Caco-2 (cell line): ENCODE results near the gene NCF2. TPM values are rescaled to one million over a fixed set of nuclear protein-coding genes. Genes with fewer than 3 reads are reported as not detected.

Source experiments
- BruUV-seq: library from RNA; stranded (reverse); fragments of 400-500 nt; replicated peaks from 2 replicates; lab custom pipeline; 2021; lab: Mats Ljungman, UMichigan
- CTCF ChIA-PET: fragments of 300-600 bp; sonication (Branson Sonifier 250); formaldehyde crosslinking; loops from one replicate; lab custom pipeline; 2022; ENCODE audit warnings: antibody characterized with exemption; lab: Charles Lee
- POLR2A ChIA-PET: fragments of 300-600 bp; sonication (Branson Sonifier 250); formaldehyde crosslinking; loops from one replicate; lab custom pipeline; 2022; ENCODE audit warnings: antibody characterized with exemption; lab: Charles Lee
- DNase-seq, 2 experiments: peaks; one replicate each; pipeline versions ENCODE4 v3.0.0 to v3.0.0-alpha.2; 2020 to 2022
- H3K27me3 ChIP-seq: replicated peaks from 2 replicates; pipeline ENCODE4 v1.6.0; 2011; ENCODE audit warnings: low read length; ENCODE audit not compliant: control insufficient read depth, insufficient read depth
- H3K36me3 ChIP-seq: 2 replicates; pipeline ENCODE4 v1.5.1; 2011; ENCODE audit warnings: low read length; ENCODE audit not compliant: control insufficient read depth, insufficient read depth
- H3K4me1 ChIP-seq: fragments of 250-450 bp; sonication (Bioruptor Pico); 2 replicates; pipeline ENCODE4 v1.5.1; 2020; ENCODE audit warnings: mild to moderate bottlenecking
- H3K4me3 ChIP-seq: 2 replicates; pipeline ENCODE4 v1.5.1; 2011; ENCODE audit warnings: low read depth, mild to moderate bottlenecking, control low read depth, low read length
- H3K9me3 ChIP-seq: fragments of 250-450 bp; sonication (Bioruptor Pico); 2 replicates; pipeline ENCODE4 v1.5.1; 2020; ENCODE audit warnings: mild to moderate bottlenecking, moderate library complexity
- H3K27ac Mint-ChIP-seq: one replicate; pipeline ENCODE4 v1.8.0; 2022; ENCODE audit warnings: mixed read lengths; ENCODE audit not compliant: unreplicated experiment
- H3K27me3 Mint-ChIP-seq: one replicate; pipeline ENCODE4 v1.8.0; 2022; ENCODE audit warnings: mixed read lengths; ENCODE audit not compliant: insufficient read depth, unreplicated experiment
- H3K36me3 Mint-ChIP-seq: one replicate; pipeline ENCODE4 v1.8.0; 2022; ENCODE audit warnings: mild to moderate bottlenecking, mixed read lengths; ENCODE audit not compliant: insufficient read depth, unreplicated experiment
- H3K4me1 Mint-ChIP-seq: one replicate; pipeline ENCODE4 v1.8.0; 2022; ENCODE audit warnings: low read depth, mixed read lengths; ENCODE audit not compliant: unreplicated experiment
- H3K4me3 Mint-ChIP-seq: one replicate; pipeline ENCODE4 v1.8.0; 2022; ENCODE audit warnings: mild to moderate bottlenecking, moderate library complexity, mixed read lengths; ENCODE audit not compliant: unreplicated experiment
- H3K9me3 Mint-ChIP-seq: one replicate; pipeline ENCODE4 v1.8.0; 2022; ENCODE audit warnings: mixed read lengths; ENCODE audit not compliant: unreplicated experiment
- intact Hi-C: fragments of 100-400 bp; cut with micrococcal nuclease; formaldehyde crosslinking; loops from one replicate; pipeline ENCODE4 v1.10.0; 2022; ENCODE audit not compliant: unreplicated experiment
- total RNA-seq: library from RNA; stranded (reverse); gene quantifications from 2 replicates; pipeline ENCODE4 v1.2.3, GENCODE V29; 2022
- TF ChIP-seq, protein P1 (sequence below), 2 experiments: fragments of 200-600 bp in 1 of 2; IDR thresholded peaks; 1 replicate in 1 of 2; 2 replicates in 1 of 2; pipeline versions ENCODE4 v1.5.1 to v1.8.0; 2011 to 2022; ENCODE audit warnings: antibody characterized with exemption in 1 of 2, control low read depth in 1 of 2, inconsistent platforms in 1 of 2, low read depth in 1 of 2, low read length in 1 of 2, mild to moderate bottlenecking in 1 of 2, moderate library complexity in 1 of 2; ENCODE audit not compliant: insufficient read depth in 1 of 2, severe bottlenecking in 1 of 2, unreplicated experiment in 1 of 2

NCF2 gene
- total RNA-seq, 1 experiment from 2014 or later, result not detected

DNA sequence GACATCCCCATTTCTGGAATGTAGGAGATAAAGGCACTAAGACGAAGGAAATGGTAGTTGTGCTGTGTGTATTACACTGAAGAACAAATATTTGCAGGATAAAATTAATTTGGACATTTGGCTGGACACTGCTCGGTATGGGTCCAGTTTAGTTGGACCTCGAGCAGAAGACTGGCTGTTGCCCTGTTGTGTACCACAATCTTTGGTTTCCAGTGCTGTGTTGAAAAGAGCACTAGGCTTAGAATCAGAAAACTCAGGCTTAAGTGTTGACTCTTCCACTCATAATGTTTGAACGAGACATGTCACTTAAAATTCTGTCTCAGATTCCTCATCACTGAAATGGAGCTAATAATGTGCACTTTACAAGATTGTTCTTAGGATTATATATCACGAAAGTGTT is 46.5 kb upstream of the NCF2 start:
- Mint-ChIP-seq H3K36me3 (peaks cover 17% of the 10 kb centered on the region), H3K4me1 (peaks cover 21% of the 10 kb centered on the region), H3K4me3 (peak overlapping the region; percentile 91), H3K9me3 (no peaks in the 10 kb centered on the region), H3K27ac (peak overlapping the region; percentile 90), H3K27me3 (no peaks in the 10 kb centered on the region)
- intact Hi-C loops, result loop anchor here (2.0 to 10.0 kb wide), 3 partner anchors 176 to 418 kb away; partner anchors contain the start of gene TSEN15
- TSS peak; percentile 65 for BruUV-seq
- ChIA-PET POLR2A (no interaction called here), CTCF (no interaction called here)
- Histone ChIP-seq H3K4me1 (peaks cover 48% of the 10 kb centered on the region), H3K27me3 (no peaks in the 10 kb centered on the region), H3K36me3 (no peaks in the 10 kb centered on the region), H3K4me3 (peak overlapping the region; percentile 78), H3K9me3 (no peaks in the 10 kb centered on the region)
- no peak for DNase-seq
- TF ChIP-seq, protein P1, sequence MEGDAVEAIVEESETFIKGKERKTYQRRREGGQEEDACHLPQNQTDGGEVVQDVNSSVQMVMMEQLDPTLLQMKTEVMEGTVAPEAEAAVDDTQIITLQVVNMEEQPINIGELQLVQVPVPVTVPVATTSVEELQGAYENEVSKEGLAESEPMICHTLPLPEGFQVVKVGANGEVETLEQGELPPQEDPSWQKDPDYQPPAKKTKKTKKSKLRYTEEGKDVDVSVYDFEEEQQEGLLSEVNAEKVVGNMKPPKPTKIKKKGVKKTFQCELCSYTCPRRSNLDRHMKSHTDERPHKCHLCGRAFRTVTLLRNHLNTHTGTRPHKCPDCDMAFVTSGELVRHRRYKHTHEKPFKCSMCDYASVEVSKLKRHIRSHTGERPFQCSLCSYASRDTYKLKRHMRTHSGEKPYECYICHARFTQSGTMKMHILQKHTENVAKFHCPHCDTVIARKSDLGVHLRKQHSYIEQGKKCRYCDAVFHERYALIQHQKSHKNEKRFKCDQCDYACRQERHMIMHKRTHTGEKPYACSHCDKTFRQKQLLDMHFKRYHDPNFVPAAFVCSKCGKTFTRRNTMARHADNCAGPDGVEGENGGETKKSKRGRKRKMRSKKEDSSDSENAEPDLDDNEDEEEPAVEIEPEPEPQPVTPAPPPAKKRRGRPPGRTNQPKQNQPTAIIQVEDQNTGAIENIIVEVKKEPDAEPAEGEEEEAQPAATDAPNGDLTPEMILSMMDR (IDR thresholded peaks at IDR 0.05; ENCODE audit: insufficient read depth in 1 of 2, low read depth in 1 of 2, low read length in 1 of 2, severe bottlenecking in 1 of 2, unreplicated experiment in 1 of 2), result no peak

DNA sequence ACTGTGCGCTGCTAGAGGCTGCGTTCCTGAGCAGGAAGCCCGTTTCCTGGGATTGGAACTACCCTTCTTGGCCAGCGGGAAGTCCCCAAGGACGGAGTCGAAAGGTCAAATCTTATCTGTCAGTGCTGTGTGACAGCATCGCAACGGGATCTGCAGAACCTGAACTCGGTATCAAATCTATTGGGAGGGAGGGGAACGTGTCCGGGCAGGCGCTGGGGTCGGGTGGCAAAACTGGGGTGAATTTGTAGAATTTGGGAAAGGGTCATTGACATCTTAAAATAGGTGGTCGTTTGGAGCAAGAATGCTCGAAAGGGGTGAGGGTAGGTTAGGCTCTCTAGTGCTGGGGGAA is 46.0 kb upstream of the NCF2 start:
- ChIA-PET POLR2A (interaction anchor here (0.5 to 0.7 kb wide), 3 partner anchors 19 to 415 kb away, joined by 3 read pairs; partner anchors contain the start of gene TSEN15), CTCF (interaction anchor here (0.6 kb wide), 1 partner anchor 205 kb away, joined by 3 read pairs; no protein-coding TSS in a partner anchor)
- Mint-ChIP-seq H3K27me3 (no peaks in the 10 kb centered on the region), H3K4me3 (peak overlapping the region; percentile 91), H3K36me3 (peaks cover 21% of the 10 kb centered on the region), H3K9me3 (no peaks in the 10 kb centered on the region), H3K4me1 (peaks cover 16% of the 10 kb centered on the region), H3K27ac (peak overlapping the region; percentile 90)
- TF ChIP-seq, protein P1 (IDR thresholded peaks at IDR 0.05; ENCODE audit: insufficient read depth in 1 of 2, low read depth in 1 of 2, low read length in 1 of 2, severe bottlenecking in 1 of 2, unreplicated experiment in 1 of 2), result no peak
- Histone ChIP-seq H3K9me3 (no peaks in the 10 kb centered on the region), H3K36me3 (no peaks in the 10 kb centered on the region), H3K4me3 (peak overlapping the region; percentile 78), H3K27me3 (no peaks in the 10 kb centered on the region), H3K4me1 (peaks cover 47% of the 10 kb centered on the region)
- intact Hi-C loops, result loop anchor here (2.0 to 10.0 kb wide), 3 partner anchors 176 to 418 kb away; partner anchors contain the start of gene TSEN15
- BruUV-seq, result no TSS peak
- peak; percentile 79 to 85 for DNase-seq

DNA sequence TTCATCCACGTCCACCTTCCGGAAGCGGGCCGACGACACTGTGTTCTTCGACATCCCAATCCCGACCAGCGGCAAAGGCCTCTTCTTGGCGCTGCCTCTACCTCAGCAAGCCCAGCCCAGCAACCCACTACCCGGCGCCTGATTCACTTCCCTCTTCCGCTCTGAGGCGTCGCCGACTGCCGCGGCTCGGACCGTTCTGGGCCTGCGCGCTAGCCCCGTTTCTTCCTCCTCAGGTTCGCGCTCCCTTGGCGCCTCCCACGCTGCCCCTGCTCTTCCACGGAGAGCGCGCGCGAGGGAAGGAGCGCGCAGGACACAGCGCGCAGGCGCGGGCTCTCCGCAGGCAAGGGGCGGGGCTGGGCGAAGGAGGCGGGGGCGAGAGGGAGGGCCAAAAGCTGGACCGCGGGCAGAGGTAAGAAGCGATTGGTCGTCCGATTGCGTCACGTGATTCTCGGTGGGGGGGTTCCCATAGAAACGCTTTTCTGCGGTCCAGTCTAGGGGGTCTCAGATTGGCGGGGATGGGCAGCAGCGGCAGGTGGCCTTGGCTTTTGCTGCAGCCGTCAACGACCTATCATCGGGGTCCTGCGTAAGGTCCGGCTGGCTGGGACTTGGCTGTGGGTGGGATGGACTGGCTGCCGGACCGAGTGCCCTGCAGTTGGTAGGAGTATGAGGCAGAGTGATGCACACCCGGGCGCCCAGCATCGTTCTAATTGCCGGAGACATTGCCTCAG is 45.5 kb upstream of the NCF2 start, which contains the start of gene ARPC5:
Gene ARPC5 (minus strand): TSS at position 178 of the 728 bp plus-strand sequence. CDS start 124 bp downstream, at position 54.
- Histone ChIP-seq H3K4me3 (peak within 1 kb of the TSS; percentile 78), H3K36me3 (no peaks in the 10 kb centered on the region), H3K9me3 (no peaks in the 10 kb centered on the region), H3K4me1 (peaks cover 41% of the 10 kb centered on the region), H3K27me3 (no peaks in the 10 kb centered on the region)
- Mint-ChIP-seq H3K36me3 (peaks cover 24% of the 10 kb centered on the region), H3K9me3 (no peaks in the 10 kb centered on the region), H3K4me1 (peaks cover 16% of the 10 kb centered on the region), H3K4me3 (peak within 1 kb of the TSS; percentile 91), H3K27ac (peak within 1 kb of the TSS; percentile 90), H3K27me3 (no peaks in the 10 kb centered on the region)
- BruUV-seq, result no TSS peak
- ChIA-PET CTCF (interaction anchor here (0.6 kb wide), 1 partner anchor 205 kb away, joined by 3 read pairs; no protein-coding TSS in a partner anchor), POLR2A (interaction anchor here (0.5 to 0.7 kb wide), 3 partner anchors 20 to 416 kb away, joined by 3 read pairs; partner anchors contain the start of gene TSEN15)
- TF ChIP-seq, protein P1 (IDR thresholded peaks at IDR 0.05; ENCODE audit: insufficient read depth in 1 of 2, low read depth in 1 of 2, low read length in 1 of 2, severe bottlenecking in 1 of 2, unreplicated experiment in 1 of 2), result no peak
- DNase-seq, result peak; percentile 96 to 97
- intact Hi-C loops, result loop anchor here (2.0 to 10.0 kb wide), 3 partner anchors 177 to 419 kb away; partner anchors contain the start of gene TSEN15
